ENCODE results near the gene EGR2. TPM values are rescaled to one million over a fixed set of nuclear protein-coding genes. Genes with fewer than 3 reads are reported as not detected.
A peak's percentile ranks its signal among the peaks of the same experiment; 100 is the strongest.

The EGR2 gene
- total and polyA plus RNA-seq, 10 of the 15 experiments (the other 5 are each of a cell fraction or from before 2014, with no cell fraction given): 8.3 to 56.5 (median 16.2) TPM

GRCh38 chr10:62852961-62853702 is 37.0 kb upstream of the EGR2 start (continued):
- TF ChIP-seq ZNF274 (IDR thresholded peaks at IDR 0.05; ENCODE audit: insufficient read depth, insufficient read length) (no peak), ZZZ3 (IDR thresholded peaks at IDR 0.05; ENCODE audit: control insufficient read depth, insufficient read length, low read depth) (no peak), NFIC (IDR thresholded peaks at IDR 0.05; ENCODE audit: low read depth, low read length) (peak; percentile 71), MTA3 (IDR thresholded peaks at IDR 0.05; ENCODE audit: borderline replicate concordance, low read length) (peak; percentile 71; the same call in 1 of the 2 replicates), CBFB (IDR thresholded peaks at IDR 0.05; ENCODE audit: low read depth) (0 out of 2 replicates have a peak, but pooled peaks have one; percentile 53), BMI1 (IDR thresholded peaks at IDR 0.05; ENCODE audit: borderline replicate concordance) (0 out of 2 replicates have a peak, but pooled peaks have one; percentile 31), BCL3 (IDR thresholded peaks at IDR 0.05; ENCODE audit: borderline replicate concordance, insufficient read depth, low read depth, low read length, poor library complexity, severe bottlenecking) (no peak), ESRRA (IDR thresholded peaks at IDR 0.05; ENCODE audit: low read length) (no peak), HDGF (IDR thresholded peaks at IDR 0.05) (no peak), TCF12 (IDR thresholded peaks at IDR 0.05; ENCODE audit: low read depth, low read length) (no peak), CHD2 (IDR thresholded peaks at IDR 0.05; ENCODE audit: borderline replicate concordance, low read depth, low read length) (0 out of 2 replicates have a peak, but pooled peaks have one; percentile 39), TARDBP (IDR thresholded peaks at IDR 0.05; ENCODE audit: borderline replicate concordance) (no peak), MYC (IDR thresholded peaks at IDR 0.05; ENCODE audit: insufficient read depth, insufficient read length, insufficient replicate concordance, low read length, severe bottlenecking) (no peak), YY1 (IDR thresholded peaks at IDR 0.05; ENCODE audit: low read depth, low read length) (no peak), PAX5 (IDR thresholded peaks at IDR 0.05; ENCODE audit: borderline replicate concordance, low read depth, low read length) (peak; percentile 87), DPF2 (IDR thresholded peaks at IDR 0.05) (peak; percentile 70), TAF1 (IDR thresholded peaks at IDR 0.05; ENCODE audit: borderline replicate concordance, low read depth, low read length) (no peak), HSF1 (IDR thresholded peaks at IDR 0.05; ENCODE audit: low read depth, low read length) (no peak), SP1 (IDR thresholded peaks at IDR 0.05; ENCODE audit: low read depth, low read length) (peak; percentile 50), CHD4 (IDR thresholded peaks at IDR 0.05) (no peak), HDAC6 (IDR thresholded peaks at IDR 0.05; ENCODE audit: unreplicated experiment) (no peak), STAT1 (conservative IDR thresholded peaks at IDR 0.05) (no peak), ATF3 (IDR thresholded peaks at IDR 0.05; ENCODE audit: borderline replicate concordance, extremely low read depth, low read depth, low read length) (no peak), CBX5 (IDR thresholded peaks at IDR 0.05; ENCODE audit: low read depth) (no peak), SPI1 (IDR thresholded peaks at IDR 0.05; ENCODE audit: borderline replicate concordance, insufficient read depth, low read depth, low read length) (peak; percentile 82), MEF2A (IDR thresholded peaks at IDR 0.05; ENCODE audit: insufficient read depth, low read depth, low read length) (0 out of 2 replicates have a peak, but pooled peaks have one; percentile 14), IRF5 (IDR thresholded peaks at IDR 0.05; ENCODE audit: borderline replicate concordance) (no peak), SMAD1 (IDR thresholded peaks at IDR 0.05; ENCODE audit: low read depth, partially characterized antibody) (no peak)

Data from GM12878 (cell line).